Measurements from ENCODE around the gene AARSD1. TPM values are rescaled to one million over a fixed set of nuclear protein-coding genes. Genes with fewer than 3 reads are reported as not detected.

AARSD1 gene
- total RNA-seq, 2 experiments from 2014 or later: 38.7 to 43.1 TPM

Other genes with a start within 250 kb of the AARSD1 start
- gene EZH1, start 219.4 kb downstream of the AARSD1 start, total RNA-seq: 10 to 100 TPM; 29.7 to 33.9 TPM
- not detected for gene RAMP2, start 203.2 kb downstream of the AARSD1 start, total RNA-seq
- gene VPS25, start 191.0 kb downstream of the AARSD1 start, total RNA-seq: 10 to 100 TPM; 57.5 to 58.6 TPM
- under 1 TPM; 0.10 to 0.15 TPM for gene WNK4, start 183.8 kb downstream of the AARSD1 start, total RNA-seq
- gene COA3, start 165.8 kb downstream of the AARSD1 start, total RNA-seq: 10 to 100 TPM; 31.8 to 36.6 TPM
- gene CNTD1, start 165.6 kb downstream of the AARSD1 start, total RNA-seq: not detected
- 10 to 100 TPM; 72.7 to 77.4 TPM for gene BECN1, start 140.2 kb downstream of the AARSD1 start, total RNA-seq
- 100 to 1,000 TPM; 111 to 116 TPM for gene PSME3, start 131.1 kb downstream of the AARSD1 start, total RNA-seq
- gene AOC2, start 119.9 kb downstream of the AARSD1 start, total RNA-seq: 1 to 10 TPM; 1.7 to 2.0 TPM
- 1 to 10 TPM; 1.6 to 2.0 TPM for gene AOC3, start 113.3 kb downstream of the AARSD1 start, total RNA-seq
- not detected for gene G6PC1, start 63.7 kb downstream of the AARSD1 start, total RNA-seq
- gene PTGES3L, start 15.6 kb upstream of the AARSD1 start, total RNA-seq: under 1 TPM; 0.53 to 0.64 TPM
- 10 to 100 TPM in 1 of 2 experiments, 1 to 10 TPM in 1; 10.0 to 11.5 TPM for gene RUNDC1, start 16.1 kb upstream of the AARSD1 start, total RNA-seq
- gene RPL27, start 34.0 kb upstream of the AARSD1 start, total RNA-seq: 1,000 to 10,000 TPM; 1,552 to 1,589 TPM
- gene IFI35, start 42.3 kb upstream of the AARSD1 start, total RNA-seq: 10 to 100 TPM; 66.0 to 68.6 TPM
- gene VAT1, start 57.9 kb upstream of the AARSD1 start, total RNA-seq: 10 to 100 TPM; 45.3 to 49.6 TPM
- under 1 TPM in 1 of 2 experiments, not detected in 1; 0.07 TPM for gene RND2, start 60.8 kb upstream of the AARSD1 start, total RNA-seq
- gene BRCA1, start 160.9 kb upstream of the AARSD1 start, total RNA-seq: 100 to 1,000 TPM in 1 of 2 experiments, 10 to 100 TPM in 1; 92.8 to 103 TPM
- 10 to 100 TPM; 62.0 to 65.9 TPM for gene NBR1, start 206.8 kb upstream of the AARSD1 start, total RNA-seq
- gene TMEM106A, start 247.4 kb upstream of the AARSD1 start, total RNA-seq: 10 to 100 TPM; 10.1 to 10.4 TPM

Data from activated CD4-positive, alpha-beta memory T cell treated with anti-CD3 and anti-CD28 coated beads for 36 hours (primary cell).